K562 (cell line): Measurements from ENCODE around the gene FBXW7. TPM values are rescaled to one million over a fixed set of nuclear protein-coding genes. Genes with fewer than 3 reads are reported as not detected.

Source experiments
- AFF4 ChIP-seq: sonication (generic); formaldehyde crosslinking; IDR thresholded peaks from 2 replicates; pipeline ENCODE4 v1.8.0; 2023; ENCODE audit warnings: mild to moderate bottlenecking, missing genetic modification reagents
- DMBX1 ChIP-seq: fragments of 250-450 bp; sonication (Bioruptor Pico); IDR thresholded peaks from 2 replicates; pipeline ENCODE4 v1.8.0; 2022; ENCODE audit warnings: inconsistent platforms, mild to moderate bottlenecking, moderate library complexity, borderline replicate concordance
- NCOA1 ChIP-seq: fragments of 450-650 bp; IDR thresholded peaks from 2 replicates; pipeline ENCODE4 v1.6.1; 2016; ENCODE audit warnings: low read depth
- SETDB1 ChIP-seq: IDR thresholded peaks from one replicate; pipeline ENCODE4 v1.6.1; 2012; ENCODE audit warnings: low read length, control low read depth, inconsistent platforms
- ZNF175 ChIP-seq: fragments of 200-800 bp; sonication (Bioruptor generic); IDR thresholded peaks from 2 replicates; pipeline ENCODE4 v1.6.1; 2016; ENCODE audit warnings: low read depth, mild to moderate bottlenecking, missing genetic modification characterization, missing compliant biosample characterization
- ZNF655 ChIP-seq: fragments of 250-450 bp; sonication (Bioruptor Pico); IDR thresholded peaks from 2 replicates; pipeline ENCODE4 v1.5.0; 2021
- polyA plus RNA-seq, 8 experiments: library from polyadenylated mRNA; depleted of rRNA in 4 of 8; stranded (reverse) in 5 of 8; unstranded in 3 of 8; fragments of >200 nt; fragmentation: Nextera tagmentation in 2 of 8; fragmentation: Illumina TruSeq in 1 of 8; extraction: Ambion mirVana in 2 of 8; extraction: Trizol in 1 of 8; gene quantifications; 2 replicates each; pipeline versions ENCODE4 v1.2.1 to v1.2.3, GENCODE V29; 2011 to 2014; ENCODE audit warnings: inconsistent platforms in 1 of 8, missing spikeins in 1 of 8
- total RNA-seq, 7 experiments: library from RNA; depleted of rRNA in 6 of 7; stranded (reverse); fragments of >200 nt in 6 of 7; fragmentation: Illumina TruSeq in 2 of 7; extraction: Trizol in 2 of 7; gene quantifications; 2 replicates each; pipeline versions ENCODE4 v1.2.1 to v1.2.3, GENCODE V29; 2011 to 2021; ENCODE audit warnings: low replicate concordance in 1 of 7
- TF ChIP-seq, protein P1 (sequence below), 2 experiments: fragments of 450-650 bp; IDR thresholded peaks; 2 replicates each; pipeline ENCODE4 v1.6.1; 2018; ENCODE audit warnings: mild to moderate bottlenecking in 2 of 2, low read depth in 1 of 2; ENCODE audit not compliant: partially characterized antibody in 2 of 2

The FBXW7 gene
- total and polyA plus RNA-seq, 9 of the 15 experiments (the other 6 are each of a cell fraction or from before 2014, with no cell fraction given) = 6.8 to 44.2 (median 16.4) TPM

DNA sequence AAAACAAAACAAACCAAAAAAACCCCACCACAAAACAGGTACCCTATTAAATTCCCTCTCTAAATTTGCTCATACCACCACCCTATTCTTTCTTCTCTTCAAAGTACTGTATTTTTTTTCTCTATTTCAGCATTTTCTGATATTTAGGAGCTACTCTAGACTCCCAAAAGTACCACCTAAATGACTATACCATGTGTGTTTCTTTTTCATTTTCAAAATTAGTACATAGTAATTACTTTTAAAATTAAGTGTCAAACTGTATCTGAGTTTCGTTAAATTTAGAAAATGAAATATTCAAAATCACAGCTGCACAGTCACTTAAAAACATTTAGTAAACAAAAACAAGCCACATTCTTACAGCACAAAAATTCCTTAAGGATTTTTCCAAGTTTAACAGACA, 161.7 kb downstream of the FBXW7 start (continued):
- no peak for TF ChIP-seq ZNF655
- TF ChIP-seq, protein P1, sequence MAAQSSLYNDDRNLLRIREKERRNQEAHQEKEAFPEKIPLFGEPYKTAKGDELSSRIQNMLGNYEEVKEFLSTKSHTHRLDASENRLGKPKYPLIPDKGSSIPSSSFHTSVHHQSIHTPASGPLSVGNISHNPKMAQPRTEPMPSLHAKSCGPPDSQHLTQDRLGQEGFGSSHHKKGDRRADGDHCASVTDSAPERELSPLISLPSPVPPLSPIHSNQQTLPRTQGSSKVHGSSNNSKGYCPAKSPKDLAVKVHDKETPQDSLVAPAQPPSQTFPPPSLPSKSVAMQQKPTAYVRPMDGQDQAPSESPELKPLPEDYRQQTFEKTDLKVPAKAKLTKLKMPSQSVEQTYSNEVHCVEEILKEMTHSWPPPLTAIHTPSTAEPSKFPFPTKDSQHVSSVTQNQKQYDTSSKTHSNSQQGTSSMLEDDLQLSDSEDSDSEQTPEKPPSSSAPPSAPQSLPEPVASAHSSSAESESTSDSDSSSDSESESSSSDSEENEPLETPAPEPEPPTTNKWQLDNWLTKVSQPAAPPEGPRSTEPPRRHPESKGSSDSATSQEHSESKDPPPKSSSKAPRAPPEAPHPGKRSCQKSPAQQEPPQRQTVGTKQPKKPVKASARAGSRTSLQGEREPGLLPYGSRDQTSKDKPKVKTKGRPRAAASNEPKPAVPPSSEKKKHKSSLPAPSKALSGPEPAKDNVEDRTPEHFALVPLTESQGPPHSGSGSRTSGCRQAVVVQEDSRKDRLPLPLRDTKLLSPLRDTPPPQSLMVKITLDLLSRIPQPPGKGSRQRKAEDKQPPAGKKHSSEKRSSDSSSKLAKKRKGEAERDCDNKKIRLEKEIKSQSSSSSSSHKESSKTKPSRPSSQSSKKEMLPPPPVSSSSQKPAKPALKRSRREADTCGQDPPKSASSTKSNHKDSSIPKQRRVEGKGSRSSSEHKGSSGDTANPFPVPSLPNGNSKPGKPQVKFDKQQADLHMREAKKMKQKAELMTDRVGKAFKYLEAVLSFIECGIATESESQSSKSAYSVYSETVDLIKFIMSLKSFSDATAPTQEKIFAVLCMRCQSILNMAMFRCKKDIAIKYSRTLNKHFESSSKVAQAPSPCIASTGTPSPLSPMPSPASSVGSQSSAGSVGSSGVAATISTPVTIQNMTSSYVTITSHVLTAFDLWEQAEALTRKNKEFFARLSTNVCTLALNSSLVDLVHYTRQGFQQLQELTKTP (IDR thresholded peaks at IDR 0.05; ENCODE audit: low read depth in 1 of 2, partially characterized antibody in 2 of 2) = no peak
- no peak for TF ChIP-seq ZNF175
- no peak for TF ChIP-seq SETDB1
- no peak for TF ChIP-seq AFF4 (CRISPR knock-in tag)
- no peak for TF ChIP-seq NCOA1
- TF ChIP-seq DMBX1 = no peak
